Liver (tissue), 9 donors: ENCODE measurements around the gene ZCCHC14. TPM values are rescaled to one million over a fixed set of nuclear protein-coding genes. Genes with fewer than 3 reads are reported as not detected.
A peak's percentile ranks its signal among the peaks of the same experiment; 100 is the strongest.

Experiments used
- DNase-seq: peaks from one replicate; pipeline ENCODE4 v3.0.0-alpha.2; 2017; ENCODE audit warnings: low spot score
- H3K27ac ChIP-seq, 2 donors: one replicate each; pipeline ENCODE4 v1.7.0; 2013; ENCODE audit warnings: inconsistent platforms in 2 of 2, low read length in 2 of 2, control low read depth in 1 of 2, low read depth in 1 of 2, mild to moderate bottlenecking in 1 of 2
- H3K27me3 ChIP-seq, 4 donors: one replicate each; pipeline versions ENCODE4 v1.6.1 to v1.7.0; 2013; ENCODE audit warnings: low read length in 3 of 4, inconsistent platforms in 1 of 4, mild to moderate bottlenecking in 1 of 4, moderate library complexity in 1 of 4; ENCODE audit not compliant: control insufficient read depth in 4 of 4, insufficient read depth in 4 of 4
- H3K36me3 ChIP-seq, 4 donors: one replicate each; pipeline versions ENCODE4 v1.6.1 to v1.7.0; 2013; ENCODE audit warnings: low read length in 3 of 4, mild to moderate bottlenecking in 3 of 4, low read depth in 1 of 4, moderate library complexity in 1 of 4; ENCODE audit not compliant: control insufficient read depth in 4 of 4, insufficient read depth in 3 of 4
- H3K4me1 ChIP-seq, 4 donors: one replicate each; pipeline versions ENCODE4 v1.6.1 to v1.7.0; 2013; ENCODE audit warnings: low read length in 3 of 4, mild to moderate bottlenecking in 3 of 4, moderate library complexity in 1 of 4; ENCODE audit not compliant: control insufficient read depth in 4 of 4, insufficient read depth in 4 of 4
- H3K4me3 ChIP-seq, 3 donors: one replicate each; pipeline versions ENCODE4 v1.6.1 to v1.7.0; 2013; ENCODE audit warnings: low read length in 3 of 3, control low read depth in 1 of 3, low read depth in 1 of 3, mild to moderate bottlenecking in 1 of 3
- H3K9ac ChIP-seq, 2 donors: one replicate each; pipeline ENCODE4 v1.7.0; 2013; ENCODE audit warnings: low read length in 2 of 2, mild to moderate bottlenecking in 2 of 2, moderate library complexity in 2 of 2, control low read depth in 1 of 2, low read depth in 1 of 2
- H3K9me3 ChIP-seq, 4 donors: one replicate each; pipeline versions ENCODE4 v1.6.1 to v1.7.0; 2013; ENCODE audit warnings: low read length in 3 of 4; ENCODE audit not compliant: control insufficient read depth in 4 of 4
- ATF3 ChIP-seq: IDR thresholded peaks from 2 replicates; pipeline ENCODE4 v1.6.1; 2016; ENCODE audit warnings: antibody characterized with exemption
- CTCF ChIP-seq: fragments of 150-350 bp; IDR thresholded peaks from 2 replicates; pipeline ENCODE4 v1.5.1; 2017; ENCODE audit warnings: improper control_type of control experiment, low read depth, low read length; ENCODE audit not compliant: missing input control
- EGR1 ChIP-seq, 2 donors: IDR thresholded peaks; 2 replicates each; pipeline ENCODE4 v1.6.1; 2016 to 2018; ENCODE audit warnings: antibody characterized with exemption in 2 of 2, low read depth in 2 of 2
- FOXA1 ChIP-seq: IDR thresholded peaks from 2 replicates; pipeline ENCODE4 v1.6.1; 2016; ENCODE audit warnings: antibody characterized with exemption
- GABPA ChIP-seq, 2 donors: IDR thresholded peaks in 1 of 2; conservative IDR thresholded peaks in 1 of 2; 2 replicates each; pipeline ENCODE4 v1.6.1; 2016; ENCODE audit warnings: antibody characterized with exemption in 2 of 2, mild to moderate bottlenecking in 1 of 2, moderate library complexity in 1 of 2
- HNF4A ChIP-seq, 2 donors: conservative IDR thresholded peaks; 2 replicates each; pipeline ENCODE4 v1.6.1; 2016; ENCODE audit warnings: antibody characterized with exemption in 2 of 2, mild to moderate bottlenecking in 2 of 2
- JUND ChIP-seq, 2 donors: IDR thresholded peaks; 2 replicates each; pipeline ENCODE4 v1.6.1; 2016; ENCODE audit warnings: antibody characterized with exemption in 2 of 2
- MAX ChIP-seq: IDR thresholded peaks from 2 replicates; pipeline ENCODE4 v1.6.1; 2016; ENCODE audit warnings: antibody characterized with exemption
- REST ChIP-seq: IDR thresholded peaks from 2 replicates; pipeline ENCODE4 v1.6.1; 2016; ENCODE audit warnings: antibody characterized with exemption, mild to moderate bottlenecking
- RXRA ChIP-seq, 2 donors: IDR thresholded peaks; 2 replicates each; pipeline ENCODE4 v1.6.1; 2017 to 2018; ENCODE audit warnings: antibody characterized with exemption in 2 of 2, mild to moderate bottlenecking in 1 of 2
- SP1 ChIP-seq: IDR thresholded peaks from 2 replicates; pipeline ENCODE4 v1.6.1; 2018; ENCODE audit warnings: antibody characterized with exemption, mild to moderate bottlenecking
- TAF1 ChIP-seq: conservative IDR thresholded peaks from 2 replicates; pipeline ENCODE4 v1.6.1; 2016; ENCODE audit warnings: antibody characterized with exemption, mild to moderate bottlenecking
- YY1 ChIP-seq: IDR thresholded peaks from 2 replicates; pipeline ENCODE4 v1.6.1; 2016; ENCODE audit warnings: antibody characterized with exemption, mild to moderate bottlenecking
- ZBTB33 ChIP-seq: IDR thresholded peaks from 2 replicates; pipeline ENCODE4 v1.6.1; 2016; ENCODE audit warnings: antibody characterized with exemption
- WGBS: extraction: QIAGEN DNeasy Blood & Tissue Kit; methylation state at CpG from one replicate; pipeline ENCODE4 v1.1.7; 2013; 5-methylcytosine and 5-hydroxymethylcytosine counted together
- polyA plus RNA-seq, 2 donors: library from polyadenylated mRNA; stranded (reverse) in 1 of 2; unstranded in 1 of 2; fragments of 200-250 nt in 1 of 2; fragments of >200 nt in 1 of 2; fragmentation: Nextera tagmentation in 1 of 2; extraction: Ambion mirVana in 1 of 2; gene quantifications; one replicate each; pipeline versions ENCODE4 v1.2.1 to v1.2.3, GENCODE V29; 2013 to 2015
- total RNA-seq, 2 donors: library from RNA; depleted of rRNA; stranded (reverse); fragments of >200 nt; gene quantifications; one replicate each; pipeline ENCODE4 v1.2.3, GENCODE V29; 2014
- donor health status: healthy.
- donor health status: healthy.
- donor health status: healthy.
- donor health status: healthy.
- donor health status: healthy.

Gene ZCCHC14
- total and polyA plus RNA-seq, 4 donors, result 6.3 to 21.7 (median 8.0) TPM

GRCh38 chr16:87507351-87508069 lies 14.7 kb upstream of the ZCCHC14 start:
- no peak overlapping the region for H3K4me3 ChIP-seq
- WGBS, result 45% methylated on average over 25 of the region's 25 CpGs
- peak overlapping the region; percentile 55 to 74 for H3K27ac ChIP-seq
- H3K9ac ChIP-seq, result no peak overlapping the region
- TF ChIP-seq EGR1 (IDR thresholded peaks at IDR 0.05; ENCODE audit: low read depth in 2 of 2), result no peak
- TF ChIP-seq MAX, result no peak
- no peak for TF ChIP-seq FOXA1
- no peak for TF ChIP-seq TAF1
- no peak for TF ChIP-seq YY1
- TF ChIP-seq ATF3, result no peak
- no peak for TF ChIP-seq RXRA (IDR thresholded peaks at IDR 0.05)
- no peak for TF ChIP-seq JUND (IDR thresholded peaks at IDR 0.05)
- no peak for TF ChIP-seq ZBTB33
- no peak for TF ChIP-seq CTCF
- TF ChIP-seq REST, result no peak
- TF ChIP-seq SP1, result no peak
- TF ChIP-seq GABPA (IDR thresholded peaks at IDR 0.05 in 1 of 2, conservative IDR thresholded peaks at IDR 0.05 in 1 of 2), result no peak
- TF ChIP-seq HNF4A (conservative IDR thresholded peaks at IDR 0.05), result no peak
- no peaks in the 10 kb centered on the region for H3K27me3 ChIP-seq
- DNase-seq, result no peak
- H3K9me3 ChIP-seq, result no peaks in the 10 kb centered on the region
- H3K36me3 ChIP-seq, result no peaks in the 10 kb centered on the region
- H3K4me1 ChIP-seq, result peaks cover 6 to 47% (median 29%) of the 10 kb centered on the region in 4 donors
